ENCODE measurements around the gene ELFN1.

Gene ELFN1

GRCh38 chr7:1692515-1693418, 22.7 kb downstream of the ELFN1 start:
- H3K4me3 ChIP-seq (ENCODE audit: low read depth, low read length), result no peak overlapping the region
- TF ChIP-seq, protein P1, sequence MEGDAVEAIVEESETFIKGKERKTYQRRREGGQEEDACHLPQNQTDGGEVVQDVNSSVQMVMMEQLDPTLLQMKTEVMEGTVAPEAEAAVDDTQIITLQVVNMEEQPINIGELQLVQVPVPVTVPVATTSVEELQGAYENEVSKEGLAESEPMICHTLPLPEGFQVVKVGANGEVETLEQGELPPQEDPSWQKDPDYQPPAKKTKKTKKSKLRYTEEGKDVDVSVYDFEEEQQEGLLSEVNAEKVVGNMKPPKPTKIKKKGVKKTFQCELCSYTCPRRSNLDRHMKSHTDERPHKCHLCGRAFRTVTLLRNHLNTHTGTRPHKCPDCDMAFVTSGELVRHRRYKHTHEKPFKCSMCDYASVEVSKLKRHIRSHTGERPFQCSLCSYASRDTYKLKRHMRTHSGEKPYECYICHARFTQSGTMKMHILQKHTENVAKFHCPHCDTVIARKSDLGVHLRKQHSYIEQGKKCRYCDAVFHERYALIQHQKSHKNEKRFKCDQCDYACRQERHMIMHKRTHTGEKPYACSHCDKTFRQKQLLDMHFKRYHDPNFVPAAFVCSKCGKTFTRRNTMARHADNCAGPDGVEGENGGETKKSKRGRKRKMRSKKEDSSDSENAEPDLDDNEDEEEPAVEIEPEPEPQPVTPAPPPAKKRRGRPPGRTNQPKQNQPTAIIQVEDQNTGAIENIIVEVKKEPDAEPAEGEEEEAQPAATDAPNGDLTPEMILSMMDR (IDR thresholded peaks at IDR 0.05; ENCODE audit: borderline replicate concordance, insufficient read depth, low read depth, low read length), result no peak

GRCh38 chr7:1693419-1693990, 23.4 kb downstream of the ELFN1 start:
- no peak overlapping the region for H3K4me3 ChIP-seq (ENCODE audit: low read depth, low read length)
- TF ChIP-seq, protein P1 (IDR thresholded peaks at IDR 0.05; ENCODE audit: borderline replicate concordance, insufficient read depth, low read depth, low read length), result no peak

- no peak overlapping the region for H3K4me3 ChIP-seq (ENCODE audit: low read depth, low read length)
- TF ChIP-seq, protein P1 (IDR thresholded peaks at IDR 0.05; ENCODE audit: borderline replicate concordance, insufficient read depth, low read depth, low read length), result no peak
Measured at GRCh38 chr7:1693991-1694524, 24.0 kb downstream of the ELFN1 start.

- TF ChIP-seq, protein P1 (IDR thresholded peaks at IDR 0.05; ENCODE audit: borderline replicate concordance, insufficient read depth, low read depth, low read length), result no peak
- H3K4me3 ChIP-seq (ENCODE audit: low read depth, low read length), result no peak overlapping the region
Measured at GRCh38 chr7:1694611-1695511, 24.8 kb downstream of the ELFN1 start.

GRCh38 chr7:1695800-1696454, 25.9 kb downstream of the ELFN1 start:
- TF ChIP-seq, protein P1 (IDR thresholded peaks at IDR 0.05; ENCODE audit: borderline replicate concordance, insufficient read depth, low read depth, low read length), result no peak
- H3K4me3 ChIP-seq (ENCODE audit: low read depth, low read length), result no peak overlapping the region
